SW 1271 (cell line): ENCODE results near the gene TP53I13.

Experiments
- DNase-seq, 2 experiments: peaks; one replicate each; lab custom pipeline; 2025; lab: John Stamatoyannopoulos, UW

TP53I13 gene

GRCh38 chr17:29593591-29594518 is 25.4 kb downstream of the TP53I13 start:
- DNase-seq = no peak

GRCh38 chr17:29594519-29595090 is 26.1 kb downstream of the TP53I13 start:
- DNase-seq = no peak

GRCh38 chr17:29595107-29595942 is 26.8 kb downstream of the TP53I13 start:
- no peak for DNase-seq

GRCh38 chr17:29595943-29596774 is 27.7 kb downstream of the TP53I13 start:
- no peak for DNase-seq

GRCh38 chr17:29596811-29597210 is 28.3 kb downstream of the TP53I13 start:
- DNase-seq = no peak

- DNase-seq = no peak
Observed at GRCh38 chr17:29597361-29598172, 29.1 kb downstream of the TP53I13 start.

GRCh38 chr17:29603109-29603674 is 34.7 kb downstream of the TP53I13 start:
- no peak for DNase-seq

- no peak for DNase-seq
Observed at GRCh38 chr17:29607557-29608195, 39.2 kb downstream of the TP53I13 start.

- DNase-seq = no peak
Observed at GRCh38 chr17:29608986-29609385, 40.5 kb downstream of the TP53I13 start.

- DNase-seq = no peak
Observed at GRCh38 chr17:29610395-29610794, 41.9 kb downstream of the TP53I13 start.

GRCh38 chr17:29611351-29612093 is 43.0 kb downstream of the TP53I13 start:
- no peak for DNase-seq

- DNase-seq = no peak
Observed at GRCh38 chr17:29612094-29612403, 43.5 kb downstream of the TP53I13 start.

GRCh38 chr17:29612404-29613280 is 44.1 kb downstream of the TP53I13 start:
- DNase-seq = no peak

- DNase-seq = no peak
Observed at GRCh38 chr17:29613352-29613837, 44.9 kb downstream of the TP53I13 start.

GRCh38 chr17:29613856-29614255 is 45.4 kb downstream of the TP53I13 start:
- DNase-seq = no peak

- DNase-seq = no peak
Observed at GRCh38 chr17:29614349-29615047, 46.0 kb downstream of the TP53I13 start.

GRCh38 chr17:29615048-29615385 is 46.5 kb downstream of the TP53I13 start:
- no peak for DNase-seq
